Hematopoietic multipotent progenitor cell treated with erythropoietin and hydrocortisone succinate and interleukin-3 and kit ligand, for 17 days (in vitro differentiated cells): ENCODE measurements around the gene ZNF548.

Experiments
- DNase-seq: peaks from one replicate; pipeline ENCODE4 v3.0.0-alpha.2; 2015; ENCODE audit warnings: low spot score

ZNF548 gene

GRCh38 chr19:57398868-57399267 is 9.2 kb downstream of the ZNF548 start:
- no peak for DNase-seq

GRCh38 chr19:57403737-57404563 is 14.3 kb downstream of the ZNF548 start:
- no peak for DNase-seq

GRCh38 chr19:57406516-57407123 is 17.0 kb downstream of the ZNF548 start:
- DNase-seq, result peak; percentile 66

GRCh38 chr19:57410877-57411671 is 21.4 kb downstream of the ZNF548 start, which contains the start of gene ZNF17:
Gene ZNF17, plus strand, starts transcription at chr19:57411161. Its CDS starts 2,455 bp downstream, at chr19:57413616.
- DNase-seq, result peak; percentile 93

- DNase-seq, result no peak
These were observed 29.8 kb downstream of the ZNF548 start for GRCh38 chr19:57419439-57419838.

- DNase-seq, result no peak
These were observed 31.4 kb downstream of the ZNF548 start for GRCh38 chr19:57421037-57421436.

- no peak for DNase-seq
These were observed 44.9 kb downstream of the ZNF548 start for GRCh38 chr19:57434386-57435061.

- peak; percentile 98 for DNase-seq
These were observed 45.7 kb downstream of the ZNF548 start, which contains the start of gene ZNF749 for GRCh38 chr19:57435062-57435978. Gene ZNF749, plus strand, starts transcription at chr19:57435325. Its CDS starts 254 bp downstream, at chr19:57435579.

- peak; percentile 45 for DNase-seq
These were observed 46.8 kb downstream of the ZNF548 start for GRCh38 chr19:57436417-57436816.

- no peak for DNase-seq
These were observed 48.3 kb downstream of the ZNF548 start for GRCh38 chr19:57437931-57438330.

GRCh38 chr19:57438925-57439324 is 49.3 kb downstream of the ZNF548 start:
- no peak for DNase-seq

- no peak for DNase-seq
These were observed 52.5 kb downstream of the ZNF548 start for GRCh38 chr19:57441979-57442752.

- no peak for DNase-seq
These were observed 53.6 kb downstream of the ZNF548 start for GRCh38 chr19:57443121-57443696.

- no peak for DNase-seq
These were observed 62.7 kb downstream of the ZNF548 start for GRCh38 chr19:57452307-57452706.
